HG02798 (cell line): ENCODE measurements around the gene PLEKHA6.

Source experiments
- ATAC-seq: cut with Tn5 transposase; IDR thresholded peaks from one replicate; pipeline ENCODE4 v1.9.1; 2021; ENCODE audit warnings: mild to moderate bottlenecking; ENCODE audit not compliant: unreplicated experiment, poor library complexity

Gene PLEKHA6

DNA sequence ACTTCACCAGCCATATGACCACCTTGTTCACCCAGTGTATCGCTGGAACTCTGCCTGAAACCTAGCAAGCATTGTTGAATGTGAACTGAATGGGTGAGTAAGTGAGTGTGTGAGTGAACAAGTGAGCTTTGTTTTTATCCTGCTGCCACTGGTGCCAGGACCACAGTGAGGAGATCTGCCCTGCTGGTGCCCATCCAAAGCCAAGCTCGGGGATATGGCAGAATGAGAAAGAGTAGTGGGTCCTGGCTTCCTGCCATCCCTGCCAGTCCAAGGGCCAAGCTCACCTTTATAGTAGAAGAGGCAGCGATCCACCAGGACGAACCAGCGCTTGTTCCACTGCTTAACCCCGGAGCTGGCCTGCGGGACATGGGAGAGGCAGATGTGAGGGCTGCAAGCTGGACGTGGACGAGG, 92.5 kb downstream of the PLEKHA6 start:
- ATAC-seq, result no peak

DNA sequence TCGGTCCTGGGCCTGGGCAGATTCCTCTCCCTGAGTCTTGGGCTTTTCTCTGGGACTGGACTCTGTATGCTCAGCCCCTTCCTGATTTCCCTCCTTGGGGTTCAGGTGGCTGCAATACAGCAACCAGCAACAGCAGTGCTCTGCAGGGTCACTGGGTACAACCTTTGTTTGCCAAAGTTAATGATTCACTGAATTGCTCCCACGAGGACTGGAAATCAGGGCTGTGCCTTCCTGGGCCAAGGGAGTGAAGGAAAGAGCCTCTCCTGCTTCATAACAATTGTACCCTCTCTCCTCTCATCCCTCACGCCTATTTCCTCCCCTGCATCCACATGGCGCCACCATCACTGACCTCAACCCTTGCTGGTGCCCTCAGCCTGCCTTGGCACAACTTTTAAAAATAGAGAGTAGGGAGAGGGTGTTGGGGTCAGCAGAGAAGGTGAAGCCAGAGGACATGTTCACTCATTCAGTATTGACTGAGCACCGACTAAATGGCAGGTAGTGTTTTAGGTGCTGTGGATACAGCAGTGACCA, 93.2 kb downstream of the PLEKHA6 start:
- no peak for ATAC-seq

DNA sequence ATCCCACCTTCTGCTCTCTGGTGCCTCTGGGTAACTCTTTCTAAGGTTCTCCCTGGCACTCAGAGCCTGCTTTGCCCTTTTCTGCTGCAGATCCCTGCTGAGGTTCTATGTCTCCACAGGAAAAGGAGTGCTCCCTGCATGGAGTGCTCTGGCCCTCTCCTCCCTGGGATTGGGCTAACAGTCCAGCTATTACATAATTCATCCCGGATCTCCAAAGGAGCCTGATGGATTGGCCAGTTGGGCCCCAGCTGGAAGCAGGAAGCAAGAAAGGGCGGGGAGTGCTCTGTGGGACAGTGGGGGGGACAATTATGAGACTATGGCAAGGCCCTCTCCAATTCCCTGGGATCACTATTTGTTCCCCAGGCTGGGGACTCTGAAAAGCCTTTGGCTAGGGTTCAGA, 94.1 kb downstream of the PLEKHA6 start:
- ATAC-seq, result no peak

DNA sequence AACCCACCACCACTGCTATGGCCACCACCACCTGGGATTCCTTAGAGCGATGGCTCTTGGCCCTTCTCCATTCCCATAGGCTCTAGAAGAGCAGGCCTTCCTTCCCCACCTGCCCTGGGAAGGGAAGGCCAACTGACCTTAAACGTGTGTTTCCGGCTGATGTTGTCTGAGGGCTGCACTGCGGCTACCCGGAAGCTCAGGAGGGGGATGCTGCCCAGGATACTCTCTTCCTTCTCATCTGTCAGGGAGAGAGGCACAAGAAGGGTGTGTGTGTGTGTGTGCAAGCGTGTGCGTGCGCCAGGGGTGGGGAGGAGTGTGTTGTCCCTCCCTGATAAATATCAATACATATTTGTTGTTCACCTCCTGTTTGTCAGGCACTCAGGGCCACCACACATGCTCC, 94.9 kb downstream of the PLEKHA6 start:
- ATAC-seq, result no peak

DNA sequence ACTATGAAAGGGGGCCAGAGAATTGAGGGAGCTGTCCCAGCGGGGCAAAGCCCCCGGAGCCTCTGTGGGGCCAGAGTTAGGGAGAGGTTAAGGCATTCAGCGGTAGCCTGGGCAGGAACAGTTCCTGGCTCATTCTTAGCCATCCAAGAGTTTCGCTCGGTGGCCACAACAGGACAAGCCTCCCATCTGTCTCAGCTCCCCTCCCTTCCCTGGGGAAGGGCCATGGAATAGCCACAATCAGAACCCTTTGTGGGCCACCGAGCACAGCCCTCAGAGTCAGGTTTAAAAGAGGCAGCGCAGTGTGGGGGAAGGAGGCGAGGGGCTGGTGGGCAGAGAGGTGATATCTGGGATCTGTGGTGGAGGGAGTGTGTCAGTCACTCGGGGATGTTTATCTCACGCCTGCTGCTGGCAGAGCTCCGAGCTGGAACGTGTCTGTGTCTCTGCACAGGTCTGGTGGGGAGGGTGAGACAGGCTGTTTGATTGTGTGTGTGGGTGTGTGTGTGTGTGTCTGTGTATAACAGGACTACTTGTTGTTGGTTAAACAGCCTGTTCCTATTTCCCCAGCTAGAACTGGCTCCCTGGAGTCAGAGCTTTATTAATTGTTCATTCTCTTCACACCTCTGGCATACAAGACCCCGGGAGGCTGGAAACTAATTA, 96.3 kb downstream of the PLEKHA6 start:
- ATAC-seq, result no peak

DNA sequence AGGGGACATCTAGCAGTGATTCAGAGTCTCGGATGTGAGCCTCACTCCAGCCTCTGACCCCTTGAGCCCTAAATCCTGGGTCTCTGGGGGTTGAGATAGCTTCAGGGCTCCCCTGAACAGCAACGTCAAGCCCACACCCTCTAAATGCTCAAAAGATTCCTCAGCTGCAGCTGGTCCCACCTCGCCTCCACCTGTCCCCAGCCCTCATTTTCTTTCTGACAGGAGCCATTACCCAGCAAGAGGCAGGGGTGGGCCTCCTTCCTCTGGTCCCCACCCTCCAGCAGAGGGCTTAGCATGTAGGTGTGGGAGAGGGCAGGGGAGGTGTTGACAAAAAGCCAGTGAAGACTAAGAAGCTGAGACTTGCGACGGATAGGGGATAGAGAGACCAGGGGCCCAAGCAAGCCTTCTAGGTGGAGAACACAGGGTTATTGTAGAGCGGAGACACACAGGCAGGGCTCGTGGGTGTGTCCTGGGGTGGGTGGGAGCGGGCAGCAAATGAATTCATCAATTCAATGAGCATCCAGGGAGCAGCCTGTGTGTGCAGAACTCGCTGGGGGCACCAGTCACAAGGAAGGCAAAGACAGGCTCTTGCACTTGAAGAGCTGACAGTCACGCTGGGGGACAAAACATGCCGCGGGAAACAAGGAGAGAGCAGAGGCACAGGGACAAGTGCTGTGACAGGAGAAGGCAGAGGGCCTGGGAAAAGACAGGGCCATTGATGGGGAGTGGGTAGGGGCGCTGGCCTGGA, 97.0 kb downstream of the PLEKHA6 start:
- no peak for ATAC-seq

DNA sequence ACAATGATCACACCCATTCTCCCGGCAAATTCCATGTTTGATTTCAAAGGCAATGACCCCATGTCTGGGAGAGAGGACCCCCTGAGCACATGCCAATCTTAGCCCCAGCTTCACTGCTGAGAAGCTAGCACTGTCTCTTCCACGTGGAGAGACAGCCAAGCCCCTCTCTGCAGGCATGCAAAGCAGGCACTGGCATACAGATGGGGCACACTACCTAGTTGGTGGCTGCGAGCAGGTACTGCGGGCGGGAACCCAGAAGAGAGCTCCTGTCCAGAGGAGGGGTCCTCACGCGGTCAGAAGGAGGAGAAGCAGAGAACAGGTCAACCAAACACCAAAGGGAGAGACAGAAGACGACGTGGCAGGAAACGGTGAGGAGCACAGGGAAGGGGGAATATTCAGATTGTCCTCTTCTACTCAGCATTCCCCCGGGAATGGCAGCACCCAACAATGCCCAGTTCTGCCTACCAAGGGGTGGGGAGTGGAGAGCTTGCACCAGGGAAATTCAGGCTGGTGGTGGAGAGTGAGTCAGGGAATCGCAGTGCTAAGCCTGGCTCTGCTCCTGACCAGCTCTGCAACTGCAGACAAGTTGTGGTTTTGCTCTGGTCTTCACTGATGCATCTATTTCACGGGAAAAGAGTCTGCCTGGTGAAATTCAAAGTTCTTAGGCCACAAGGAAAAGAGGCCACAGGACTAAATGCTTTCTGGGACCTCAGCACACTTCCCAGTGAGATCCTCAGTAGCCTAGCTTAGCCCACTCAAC, 97.8 kb downstream of the PLEKHA6 start:
- no peak for ATAC-seq

DNA sequence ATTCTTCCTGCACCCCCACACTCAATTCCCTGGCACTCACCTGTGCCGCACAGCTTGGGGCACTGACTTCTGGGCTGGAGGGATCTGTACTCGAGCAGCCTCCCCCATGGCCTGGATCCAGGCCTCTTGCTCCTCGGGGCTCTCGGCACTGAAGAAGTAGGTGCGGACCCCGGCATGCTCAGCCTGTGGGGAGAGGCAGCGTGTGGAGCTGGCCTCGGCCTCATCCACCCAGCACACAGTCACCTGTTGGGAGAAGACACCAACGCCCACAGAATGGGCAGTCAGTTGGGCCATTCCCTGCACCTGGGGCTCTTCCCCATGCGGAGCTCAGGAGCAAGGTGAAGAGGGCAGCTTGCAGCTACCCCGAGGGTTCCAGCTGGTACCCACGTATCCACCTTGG, 98.5 kb downstream of the PLEKHA6 start:
- no peak for ATAC-seq

DNA sequence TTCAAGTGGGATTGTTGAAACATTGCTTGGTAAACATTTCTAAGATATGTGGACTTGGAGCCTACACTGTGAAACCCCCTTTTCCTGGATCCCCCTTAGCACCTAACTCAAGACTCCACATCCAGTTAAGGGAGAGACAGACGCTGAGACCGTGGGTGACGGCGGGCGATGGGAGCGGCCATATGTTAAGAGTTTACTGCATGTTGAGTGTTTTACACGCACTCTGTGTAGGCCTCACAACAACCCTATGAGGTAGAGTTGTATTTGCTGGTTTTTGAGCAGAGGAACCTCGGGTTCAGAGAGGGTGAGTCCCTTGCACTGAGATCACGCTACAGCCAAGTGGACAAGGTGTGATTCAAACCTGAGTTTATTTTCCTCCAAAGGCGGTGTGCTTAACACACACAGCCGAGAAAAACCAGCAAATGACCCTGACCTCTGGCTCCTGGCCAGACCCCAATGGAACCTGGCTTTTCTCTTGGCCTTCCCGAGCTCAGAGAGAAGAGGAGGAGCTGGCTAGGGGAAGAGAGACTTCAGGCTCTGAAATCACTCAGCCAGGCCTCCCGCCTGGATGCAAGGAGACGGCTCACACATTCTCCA, 99.0 kb downstream of the PLEKHA6 start:
- ATAC-seq, result no peak

DNA sequence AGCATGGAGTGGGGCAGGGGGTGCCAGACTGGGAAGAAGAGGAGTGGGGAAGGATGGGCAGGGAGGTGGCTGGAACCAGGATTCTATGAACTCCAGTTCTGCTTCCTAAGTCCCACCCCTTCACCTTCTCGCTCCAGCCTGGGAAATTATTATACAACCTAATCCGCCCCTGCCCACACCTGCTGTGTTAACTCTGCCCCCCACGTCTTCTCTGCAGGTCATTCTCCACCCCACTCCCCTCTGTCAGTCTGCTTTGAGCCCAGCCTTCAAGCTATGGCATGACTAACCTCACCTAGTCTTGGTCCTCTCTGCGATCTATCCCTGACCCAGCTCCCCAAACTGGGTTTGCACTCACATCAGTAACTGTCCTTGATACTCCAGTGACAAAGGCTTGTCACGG, 99.9 kb downstream of the PLEKHA6 start:
- ATAC-seq, result no peak

DNA sequence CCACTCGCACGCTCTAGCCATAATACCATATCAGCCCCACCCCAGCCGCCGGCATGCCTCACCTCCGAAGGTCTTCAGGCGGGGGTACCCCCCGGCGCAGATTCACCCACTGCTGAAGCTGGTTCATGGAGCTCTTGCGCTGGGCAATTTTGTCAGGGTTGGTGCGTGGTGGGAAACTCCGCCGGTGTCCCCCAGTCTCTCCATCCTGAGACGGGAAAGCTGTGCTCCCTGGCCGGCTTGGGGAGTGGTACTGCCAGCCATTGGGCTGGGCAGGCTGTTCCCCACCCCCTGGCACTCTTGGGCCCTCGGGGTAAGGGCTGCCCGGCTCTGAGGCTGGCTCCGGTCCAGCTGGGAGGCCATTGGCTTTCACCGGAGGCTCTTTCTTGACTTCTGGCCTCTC, 100.5 kb downstream of the PLEKHA6 start:
- no peak for ATAC-seq

DNA sequence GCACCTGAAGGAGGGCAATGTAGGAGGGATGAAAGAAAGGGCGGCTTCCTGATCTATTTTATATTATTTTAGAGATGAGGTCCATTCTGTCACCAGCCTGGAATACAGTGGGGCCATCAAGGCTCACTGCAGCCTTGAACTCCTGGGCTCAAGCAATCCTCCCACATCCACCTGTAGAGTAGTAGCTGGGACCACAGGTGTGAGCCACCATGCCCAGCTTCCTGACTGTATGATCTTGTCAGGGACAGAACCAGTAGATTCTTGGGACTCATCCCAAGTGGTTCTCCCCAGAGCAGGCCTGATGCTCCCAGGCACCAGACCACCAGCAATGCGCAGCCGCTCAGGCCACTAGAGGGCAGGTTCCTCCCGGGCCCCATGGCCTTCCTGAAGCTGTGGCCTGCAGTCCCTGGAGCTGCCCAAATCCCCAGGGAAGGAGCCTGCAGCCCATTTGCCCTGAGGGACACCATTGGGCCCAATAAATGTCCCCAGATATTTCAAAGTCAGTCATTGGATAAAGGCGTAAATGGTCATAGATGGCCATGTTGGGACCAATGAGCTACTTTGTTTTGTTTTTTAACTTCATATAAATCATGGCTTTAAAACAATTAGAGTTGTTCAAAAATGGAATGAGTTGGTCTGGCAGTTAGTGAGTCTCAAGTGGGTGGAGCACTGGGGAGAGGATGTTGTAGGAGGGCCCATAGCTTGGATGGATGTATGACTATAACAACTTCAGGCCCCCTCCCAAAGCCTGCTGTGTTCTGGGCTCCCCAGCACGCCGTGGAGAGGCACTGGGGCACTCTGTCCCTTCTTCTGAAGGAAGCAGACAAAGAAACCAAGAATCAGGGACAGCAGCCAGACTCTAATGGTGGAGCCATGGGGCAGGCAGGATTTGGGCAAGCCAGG, 101.3 kb downstream of the PLEKHA6 start:
- ATAC-seq, result no peak

DNA sequence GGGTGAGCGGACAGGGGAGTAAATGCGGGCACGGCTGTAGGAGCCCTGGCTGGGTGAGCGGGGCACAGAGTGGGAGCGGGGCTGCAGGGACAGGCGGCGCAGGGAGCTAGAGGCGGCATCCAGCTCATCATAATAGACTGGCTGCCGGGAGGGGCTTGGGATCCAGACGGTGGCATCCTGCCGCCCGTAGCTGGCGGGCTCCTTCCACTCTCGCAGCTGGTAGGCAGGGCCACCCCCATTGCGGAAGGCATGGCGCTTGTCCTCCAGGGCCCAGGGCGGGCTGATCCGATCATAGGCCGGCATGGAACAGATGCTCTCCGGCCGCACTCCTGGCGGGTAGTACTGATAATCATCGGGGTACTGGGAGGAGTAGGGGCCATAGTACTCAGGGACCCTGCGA, 102.3 kb downstream of the PLEKHA6 start:
- ATAC-seq, result no peak

DNA sequence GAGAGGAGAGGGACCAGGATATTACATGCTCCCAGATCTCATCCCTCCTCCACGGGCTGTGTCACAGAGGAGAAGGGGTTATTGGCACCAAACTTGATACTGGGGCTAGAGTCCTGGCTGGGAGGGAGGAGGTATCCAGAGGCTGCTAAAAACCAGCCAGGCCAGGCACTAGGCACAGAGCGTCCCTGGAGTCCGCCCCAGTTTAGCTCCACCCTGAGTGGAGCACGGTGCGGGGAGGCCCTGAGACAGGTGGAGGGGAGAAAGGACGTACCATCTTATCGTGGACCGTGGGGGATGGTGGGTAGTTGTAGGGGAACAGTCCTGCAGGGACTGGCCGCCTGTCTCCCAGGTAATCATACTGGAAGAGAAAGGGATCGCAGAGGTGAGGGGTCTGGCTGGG, 103.2 kb downstream of the PLEKHA6 start:
- ATAC-seq, result no peak

DNA sequence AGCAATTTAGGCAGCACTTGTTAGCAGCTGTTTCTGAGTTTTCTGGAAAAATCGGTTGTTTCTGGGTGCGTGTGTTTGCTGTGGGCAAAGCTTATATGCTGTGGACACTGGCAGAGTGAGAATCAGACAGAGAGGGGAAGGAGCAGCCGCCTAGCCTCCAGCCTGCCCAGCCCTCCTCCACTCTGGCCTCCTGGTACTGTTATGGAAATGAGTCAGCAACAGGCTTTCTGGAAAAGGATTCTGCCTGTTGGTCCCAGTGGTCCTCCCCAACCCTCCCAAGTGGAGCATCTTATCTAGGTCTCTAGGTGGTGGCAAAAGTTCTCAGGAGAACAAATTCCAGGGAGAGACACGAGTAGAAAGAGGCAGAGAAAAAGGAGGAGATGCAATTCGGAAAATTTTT, 103.8 kb downstream of the PLEKHA6 start:
- ATAC-seq, result no peak

DNA sequence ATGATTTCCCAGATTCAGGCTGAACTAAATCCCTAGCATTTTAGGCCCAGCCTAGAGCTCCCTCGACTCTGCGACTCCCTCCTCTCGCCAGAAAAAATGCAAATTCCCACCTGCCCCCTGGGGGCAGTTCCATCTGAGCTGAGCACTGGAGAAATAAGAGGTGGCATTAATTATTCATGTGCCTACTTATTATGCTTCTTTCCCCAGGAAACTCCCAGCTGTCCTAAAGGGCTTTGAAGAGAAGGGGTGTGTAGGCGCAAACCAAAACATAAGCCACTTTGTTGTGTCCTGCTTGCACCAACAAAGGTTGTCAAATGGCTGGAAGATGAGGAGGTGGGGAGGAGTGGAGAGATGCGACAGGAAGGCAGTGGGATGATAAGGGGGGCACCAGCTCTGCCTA, 104.5 kb downstream of the PLEKHA6 start:
- no peak for ATAC-seq

DNA sequence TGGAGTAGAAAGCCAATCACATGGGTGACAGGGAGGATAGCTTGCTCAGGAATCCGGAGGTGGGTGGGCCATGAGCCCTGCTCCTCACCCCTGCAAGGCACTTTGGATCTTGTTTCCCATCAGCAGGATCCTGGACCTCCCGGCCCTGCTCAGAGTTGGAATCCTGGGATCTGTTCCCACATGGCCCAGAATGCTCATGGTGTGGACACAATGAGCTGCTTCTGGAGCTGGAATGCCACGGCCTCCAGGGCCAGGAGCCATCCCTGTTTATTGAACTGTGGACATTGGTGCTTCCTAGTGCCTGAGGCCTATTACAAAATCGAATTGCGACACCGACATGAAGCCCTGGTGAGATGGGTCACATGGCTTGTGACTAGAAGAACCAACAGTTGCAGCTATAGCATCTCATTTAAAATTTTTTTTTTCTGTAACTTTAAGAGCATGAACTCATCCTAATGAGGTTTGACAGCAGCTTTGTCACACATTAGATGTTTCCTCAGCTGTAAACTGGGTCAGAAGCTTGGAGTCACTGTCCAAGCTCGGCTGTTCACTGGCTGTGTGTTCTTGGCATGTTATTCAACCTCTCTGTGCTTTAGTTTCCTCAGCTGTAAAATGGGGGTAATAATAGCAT, 105.6 kb downstream of the PLEKHA6 start:
- no peak for ATAC-seq

DNA sequence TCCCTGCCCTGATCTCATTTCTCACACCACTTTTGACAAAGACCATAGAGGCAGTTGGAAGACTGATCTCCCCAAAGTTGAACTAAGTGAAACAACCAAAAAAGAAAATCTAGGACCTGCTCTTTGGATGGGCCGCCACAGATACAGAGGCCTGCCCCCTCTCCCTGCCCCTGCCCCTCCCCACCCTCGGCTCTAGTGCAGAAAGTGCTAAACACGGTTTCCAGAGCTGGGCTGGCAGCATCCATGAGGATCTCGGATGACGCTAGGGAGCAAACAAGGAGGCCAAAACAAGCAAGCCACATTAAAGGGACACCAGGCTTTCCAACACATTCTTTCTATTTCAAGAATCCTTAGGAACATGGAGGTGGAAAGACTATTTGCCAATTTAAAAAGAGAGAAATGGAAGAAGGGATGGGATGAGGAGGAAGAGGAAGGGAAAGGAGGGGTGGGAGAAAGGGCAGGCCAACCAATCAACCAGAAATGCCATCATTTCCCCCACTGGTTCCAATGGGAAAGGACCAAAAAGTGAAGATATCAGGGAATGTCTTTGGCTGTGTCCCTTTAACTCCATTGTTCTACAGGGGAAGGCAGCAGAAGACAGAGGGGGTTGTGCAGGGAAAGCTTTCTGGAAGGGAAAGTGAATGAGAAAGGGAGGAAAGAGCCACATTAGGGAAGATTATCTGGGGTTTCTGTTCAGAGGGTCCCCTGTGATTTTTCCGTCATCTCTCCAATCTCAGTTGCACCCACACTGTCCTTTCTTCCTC, 107.6 kb downstream of the PLEKHA6 start:
- ATAC-seq, result no peak

DNA sequence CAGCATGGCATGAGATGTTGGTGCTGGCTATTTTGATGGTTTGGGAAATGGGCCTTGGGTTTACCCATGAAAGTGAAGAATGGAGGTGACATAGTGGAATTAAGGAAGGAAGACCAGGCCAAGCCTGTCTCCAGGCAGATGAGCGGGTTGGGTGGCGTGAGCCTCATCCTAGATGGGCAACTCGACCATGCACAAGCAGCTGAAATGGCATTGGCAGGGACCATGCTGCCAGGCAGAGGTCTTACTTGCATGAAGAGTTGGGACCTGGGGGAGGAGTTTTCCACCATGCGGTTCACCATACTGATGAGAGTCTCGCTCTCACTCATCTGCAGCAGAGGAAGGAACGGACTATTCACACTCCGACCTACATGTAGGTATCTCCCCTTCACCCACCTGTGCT, 108.4 kb downstream of the PLEKHA6 start:
- ATAC-seq, result no peak
